HEK293T (cell line): ENCODE measurements around the gene MS4A4E.

Source experiments
- CTCF ChIA-PET: fragments of 350-600 bp; formaldehyde crosslinking; extraction: SDS; loops from one replicate; lab custom pipeline; 2021; ENCODE audit warnings: antibody characterized with exemption, inconsistent platforms; lab: Yijun Ruan, JAX
- POLR2A ChIA-PET: fragments of 350-600 bp; formaldehyde crosslinking; extraction: SDS; loops from one replicate; lab custom pipeline; 2020; ENCODE audit warnings: antibody characterized with exemption, inconsistent platforms; lab: Yijun Ruan, JAX
- DNase-seq: peaks from one replicate; pipeline ENCODE4 v3.0.0; 2012; ENCODE audit warnings: mixed read lengths; ENCODE audit errors: extremely low spot score
- ARNT ChIP-seq: fragments of 450-650 bp; IDR thresholded peaks from 2 replicates; pipeline ENCODE4 v1.6.1; 2017; ENCODE audit warnings: mild to moderate bottlenecking
- BHLHE40 ChIP-seq: fragments of 450-650 bp; IDR thresholded peaks from 2 replicates; pipeline ENCODE4 v1.6.1; 2016; ENCODE audit warnings: mild to moderate bottlenecking, moderate library complexity, borderline replicate concordance
- CTBP1 ChIP-seq: fragments of 450-650 bp; IDR thresholded peaks from 2 replicates; pipeline ENCODE4 v1.6.1; 2016; ENCODE audit warnings: borderline replicate concordance
- ELF4 ChIP-seq: fragments of 450-650 bp; IDR thresholded peaks from 2 replicates; pipeline ENCODE4 v1.6.1; 2017; ENCODE audit warnings: antibody characterized with exemption
- FOXA1 ChIP-seq: fragments of 450-650 bp; IDR thresholded peaks from 2 replicates; pipeline ENCODE4 v1.6.1; 2016; ENCODE audit warnings: mild to moderate bottlenecking
- FOXK2 ChIP-seq: fragments of 450-650 bp; IDR thresholded peaks from 2 replicates; pipeline ENCODE4 v1.6.1; 2016; ENCODE audit warnings: mild to moderate bottlenecking
- FOXM1 ChIP-seq: fragments of 450-650 bp; IDR thresholded peaks from 2 replicates; pipeline ENCODE4 v1.6.1; 2017; ENCODE audit warnings: mild to moderate bottlenecking, borderline replicate concordance
- HDGF ChIP-seq: fragments of 450-650 bp; IDR thresholded peaks from 2 replicates; pipeline ENCODE4 v1.6.1; 2017; ENCODE audit warnings: antibody characterized with exemption, borderline replicate concordance
- L3MBTL2 ChIP-seq: fragments of 450-650 bp; conservative IDR thresholded peaks from 2 replicates; pipeline ENCODE4 v1.6.1; 2016; ENCODE audit warnings: mild to moderate bottlenecking
- LEF1 ChIP-seq: fragments of 450-650 bp; IDR thresholded peaks from 2 replicates; pipeline ENCODE4 v1.6.1; 2017; ENCODE audit warnings: mild to moderate bottlenecking, borderline replicate concordance
- NFRKB ChIP-seq: fragments of 450-650 bp; IDR thresholded peaks from 2 replicates; pipeline ENCODE4 v1.6.1; 2016; ENCODE audit warnings: mild to moderate bottlenecking, moderate library complexity
- SP1 ChIP-seq: fragments of 450-650 bp; IDR thresholded peaks from 2 replicates; pipeline ENCODE4 v1.6.1; 2017
- SUZ12 ChIP-seq: fragments of 450-650 bp; IDR thresholded peaks from 2 replicates; pipeline ENCODE4 v1.6.1; 2016; ENCODE audit warnings: mild to moderate bottlenecking
- TARDBP ChIP-seq: fragments of 450-650 bp; IDR thresholded peaks from 2 replicates; pipeline ENCODE4 v1.6.1; 2016
- ZNF384 ChIP-seq: fragments of 450-650 bp; IDR thresholded peaks from 2 replicates; pipeline ENCODE4 v1.6.1; 2016
- TF ChIP-seq, protein P1 (sequence below): fragments of 450-650 bp; IDR thresholded peaks from 2 replicates; pipeline ENCODE4 v1.6.1; 2016

The MS4A4E gene

DNA sequence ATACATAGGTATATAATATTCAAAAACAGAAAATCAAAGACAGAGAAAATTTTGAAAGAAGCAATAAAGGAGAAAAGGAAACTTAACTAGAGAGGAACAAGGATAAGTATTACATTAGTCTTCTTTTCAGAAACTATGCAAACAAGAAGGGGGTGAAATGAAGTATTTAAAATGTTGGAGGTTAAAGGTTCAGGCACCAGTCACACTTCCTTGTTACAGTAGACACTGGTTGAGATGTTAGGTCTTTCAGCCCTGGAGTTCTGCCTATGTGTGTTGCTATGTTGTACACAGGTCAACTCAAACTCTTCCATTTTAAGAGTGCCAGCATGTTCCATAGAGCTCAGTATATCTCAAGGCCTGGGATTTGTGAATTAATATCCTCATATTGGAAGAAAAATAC lies 31.5 kb upstream of the MS4A4E start:
- ChIA-PET CTCF (no interaction called here), POLR2A (no interaction called here)
- no peak for DNase-seq
- TF ChIP-seq L3MBTL2 (no peak), SP1 (no peak), LEF1 (no peak), CTBP1 (no peak), HDGF (no peak), FOXM1 (no peak), FOXA1 (no peak), ELF4 (no peak), ZNF384 (no peak), BHLHE40 (no peak), ARNT (no peak), NFRKB (no peak), FOXK2 (no peak), SUZ12 (no peak), TARDBP (no peak)
- TF ChIP-seq, protein P1, sequence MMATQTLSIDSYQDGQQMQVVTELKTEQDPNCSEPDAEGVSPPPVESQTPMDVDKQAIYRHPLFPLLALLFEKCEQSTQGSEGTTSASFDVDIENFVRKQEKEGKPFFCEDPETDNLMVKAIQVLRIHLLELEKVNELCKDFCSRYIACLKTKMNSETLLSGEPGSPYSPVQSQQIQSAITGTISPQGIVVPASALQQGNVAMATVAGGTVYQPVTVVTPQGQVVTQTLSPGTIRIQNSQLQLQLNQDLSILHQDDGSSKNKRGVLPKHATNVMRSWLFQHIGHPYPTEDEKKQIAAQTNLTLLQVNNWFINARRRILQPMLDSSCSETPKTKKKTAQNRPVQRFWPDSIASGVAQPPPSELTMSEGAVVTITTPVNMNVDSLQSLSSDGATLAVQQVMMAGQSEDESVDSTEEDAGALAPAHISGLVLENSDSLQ = no peak

DNA sequence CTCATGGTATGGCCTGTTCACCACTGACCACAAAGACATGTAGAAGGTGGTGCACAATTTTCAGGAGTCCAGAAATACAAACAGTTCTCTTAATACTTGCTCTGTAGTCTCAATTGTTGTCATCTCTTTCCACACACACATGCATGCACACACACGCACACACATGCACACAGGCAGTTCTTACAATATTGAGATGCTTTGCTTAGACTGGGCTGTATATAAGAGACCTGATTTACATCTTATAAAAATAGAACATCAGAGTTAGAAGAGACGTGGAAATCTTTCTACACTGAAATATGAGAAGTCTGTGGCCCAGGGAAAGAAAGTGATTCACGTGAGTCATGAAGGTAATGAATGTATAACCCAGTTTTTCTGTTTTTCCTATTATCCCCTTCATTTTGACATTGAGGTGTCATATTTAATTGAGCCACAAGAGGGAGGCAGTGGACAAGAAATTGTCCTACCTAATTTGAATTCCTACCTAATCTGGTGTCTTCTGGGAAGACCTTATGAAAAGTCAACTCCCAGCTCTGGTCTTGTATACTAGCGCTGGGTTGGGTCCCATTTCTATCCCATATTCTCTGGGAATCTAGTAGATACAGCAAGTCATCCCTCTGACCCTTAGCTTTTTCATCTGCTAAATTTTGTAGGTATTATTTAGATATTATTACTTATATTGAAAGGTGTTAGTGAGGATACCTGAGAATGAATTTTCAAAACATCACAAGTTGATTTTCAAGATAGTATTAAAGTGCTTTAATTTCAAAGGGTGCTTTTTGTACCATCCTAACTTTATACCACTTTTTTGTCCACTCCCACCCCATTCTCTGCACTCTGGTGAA lies 22.7 kb upstream of the MS4A4E start:
- ChIA-PET POLR2A (no interaction called here), CTCF (interaction anchor here (0.7 to 1.0 kb wide), 2 partner anchors 14 to 366 kb away, joined by 3 to 4 read pairs; no protein-coding TSS in a partner anchor)
- no peak for TF ChIP-seq CTBP1
- TF ChIP-seq HDGF = no peak
- TF ChIP-seq L3MBTL2 = no peak
- no peak for TF ChIP-seq LEF1
- TF ChIP-seq FOXM1 = no peak
- no peak for TF ChIP-seq FOXA1
- no peak for TF ChIP-seq ZNF384
- no peak for TF ChIP-seq SP1
- TF ChIP-seq BHLHE40 = no peak
- no peak for TF ChIP-seq TARDBP
- TF ChIP-seq, protein P1 = no peak
- no peak for TF ChIP-seq ELF4
- peak; percentile 42 for DNase-seq

DNA sequence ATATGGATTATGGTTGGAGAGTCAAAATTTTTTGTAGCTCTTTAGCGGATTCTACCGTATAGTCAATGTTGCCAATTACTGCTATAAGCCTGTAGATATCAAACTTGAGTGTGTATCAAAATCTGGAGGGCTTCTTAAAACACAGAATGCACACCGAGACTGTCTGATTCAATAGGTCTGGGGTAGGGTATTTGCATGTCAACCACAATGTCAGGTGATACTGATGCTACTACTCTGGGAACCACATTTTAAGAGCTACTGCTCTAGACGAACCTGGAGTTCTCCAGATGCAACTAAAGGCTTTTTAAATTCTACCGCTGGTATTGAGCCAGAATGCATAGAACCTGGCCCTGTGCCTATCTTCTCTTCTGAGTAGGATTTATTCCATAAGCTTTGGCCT lies 21.7 kb upstream of the MS4A4E start:
- DNase-seq = no peak
- ChIA-PET CTCF (interaction anchor here (1.2 kb wide), 1 partner anchor 99 kb away, joined by 3 read pairs; no protein-coding TSS in a partner anchor), POLR2A (no interaction called here)
- no peak for TF ChIP-seq FOXK2
- TF ChIP-seq ARNT = no peak
- TF ChIP-seq, protein P1 = no peak
- no peak for TF ChIP-seq BHLHE40
- no peak for TF ChIP-seq CTBP1

DNA sequence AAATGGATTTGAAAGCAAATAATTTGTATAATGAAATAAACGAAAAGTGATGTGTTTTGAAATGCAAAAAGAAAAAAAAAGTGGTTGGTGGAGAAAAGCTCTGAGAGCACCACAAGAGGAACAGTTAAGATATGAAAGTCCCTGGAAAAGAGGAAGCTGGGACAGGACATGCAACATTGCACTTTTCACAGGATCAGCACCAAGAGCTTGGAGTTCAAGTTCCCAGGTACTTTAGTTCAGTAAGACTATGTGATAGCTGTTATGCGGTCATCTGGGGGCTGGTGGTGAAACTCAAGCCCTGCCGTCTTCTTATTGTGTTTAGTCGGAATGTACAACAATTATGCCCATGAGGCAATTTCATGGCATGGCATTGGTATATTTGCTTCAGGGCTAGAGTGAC lies 20.5 kb upstream of the MS4A4E start:
- POLR2A ChIA-PET = no interaction called here
- TF ChIP-seq ZNF384 = no peak
- CTCF ChIA-PET = interaction anchor here (0.8 kb wide), 1 partner anchor 107 kb away, joined by 3 read pairs; no protein-coding TSS in a partner anchor
- no peak for DNase-seq

DNA sequence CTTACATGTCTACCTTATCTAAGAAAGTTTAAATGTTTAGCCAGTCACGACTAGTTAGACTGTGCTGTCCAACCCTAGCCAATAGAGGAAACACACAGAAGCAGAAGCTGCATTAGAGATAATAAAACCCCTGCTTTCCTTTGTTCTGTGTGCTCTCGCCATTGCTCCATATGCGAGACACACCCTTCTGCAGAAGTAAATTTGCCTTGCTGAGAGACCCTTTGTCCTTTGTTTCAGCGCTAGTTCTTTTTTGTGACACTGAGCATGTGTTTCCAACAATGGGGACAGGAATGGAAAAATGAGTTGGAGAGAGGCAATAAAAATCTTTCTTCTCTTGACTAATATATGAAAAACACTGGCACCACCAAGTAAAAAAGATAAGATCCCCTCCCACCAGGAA lies 18.1 kb upstream of the MS4A4E start:
- DNase-seq = no peak
- POLR2A ChIA-PET = no interaction called here
- no peak for TF ChIP-seq ELF4
- TF ChIP-seq LEF1 = no peak
- TF ChIP-seq ARNT = no peak
- no peak for TF ChIP-seq SP1
- TF ChIP-seq FOXK2 = no peak
- no peak for TF ChIP-seq HDGF
- no peak for TF ChIP-seq FOXA1
- TF ChIP-seq SUZ12 = no peak
- TF ChIP-seq, protein P1 = no peak
- TF ChIP-seq ZNF384 = no peak
- TF ChIP-seq NFRKB = no peak
- no peak for TF ChIP-seq FOXM1
- CTCF ChIA-PET = interaction anchor here (0.6 kb wide), 1 partner anchor 68 kb away, joined by 3 read pairs; no protein-coding TSS in a partner anchor
